BLaER1 treated with 17β-estradiol and CSF1 and Interleukin-3, amounts not matched to agents 10 nM and 100 nM (cell line): ENCODE measurements around the gene CLDN15.
A peak's percentile ranks its signal among the peaks of the same experiment; 100 is the strongest.
"Not testable (repeated sequence)": the region's sequence is repeated elsewhere in the genome, so short reads cannot be mapped to it uniquely, and the experiment has no call there.

Source experiments
- H3K27ac ChIP-seq, 11 experiments: shearing (Covaris generic); formaldehyde crosslinking; 2 replicates each; pipeline ENCODE4 v1.8.1; 2022
- H3K27me3 ChIP-seq, 11 experiments: shearing (Covaris generic); formaldehyde crosslinking; 2 replicates each; pipeline ENCODE4 v1.8.1; 2022
- H3K36me3 ChIP-seq, 11 experiments: shearing (Covaris generic); formaldehyde crosslinking; 2 replicates each; pipeline ENCODE4 v1.8.1; 2022
- H3K4me1 ChIP-seq, 10 experiments: shearing (Covaris generic); formaldehyde crosslinking; 2 replicates each; pipeline ENCODE4 v1.8.1; 2022
- H3K4me2 ChIP-seq, 11 experiments: shearing (Covaris generic); formaldehyde crosslinking; 2 replicates each; pipeline ENCODE4 v1.8.1; 2022
- H3K4me3 ChIP-seq, 10 experiments: shearing (Covaris generic); formaldehyde crosslinking; 2 replicates each; pipeline ENCODE4 v1.8.1; 2022
- H3K9ac ChIP-seq, 11 experiments: shearing (Covaris generic); formaldehyde crosslinking; 2 replicates each; pipeline ENCODE4 v1.8.1; 2022
- H3K9me3 ChIP-seq, 11 experiments: shearing (Covaris generic); formaldehyde crosslinking; replicated peaks in 1 of 11; 2 replicates each; pipeline ENCODE4 v1.8.1; 2022
- H4K20me1 ChIP-seq, 11 experiments: shearing (Covaris generic); formaldehyde crosslinking; 2 replicates each; pipeline ENCODE4 v1.8.1; 2022
- Cebpa-rat ChIP-seq, 11 experiments: shearing (Covaris generic); IDR thresholded peaks; 2 replicates each; pipeline ENCODE4 v1.8.1; 2022

The CLDN15 gene

DNA sequence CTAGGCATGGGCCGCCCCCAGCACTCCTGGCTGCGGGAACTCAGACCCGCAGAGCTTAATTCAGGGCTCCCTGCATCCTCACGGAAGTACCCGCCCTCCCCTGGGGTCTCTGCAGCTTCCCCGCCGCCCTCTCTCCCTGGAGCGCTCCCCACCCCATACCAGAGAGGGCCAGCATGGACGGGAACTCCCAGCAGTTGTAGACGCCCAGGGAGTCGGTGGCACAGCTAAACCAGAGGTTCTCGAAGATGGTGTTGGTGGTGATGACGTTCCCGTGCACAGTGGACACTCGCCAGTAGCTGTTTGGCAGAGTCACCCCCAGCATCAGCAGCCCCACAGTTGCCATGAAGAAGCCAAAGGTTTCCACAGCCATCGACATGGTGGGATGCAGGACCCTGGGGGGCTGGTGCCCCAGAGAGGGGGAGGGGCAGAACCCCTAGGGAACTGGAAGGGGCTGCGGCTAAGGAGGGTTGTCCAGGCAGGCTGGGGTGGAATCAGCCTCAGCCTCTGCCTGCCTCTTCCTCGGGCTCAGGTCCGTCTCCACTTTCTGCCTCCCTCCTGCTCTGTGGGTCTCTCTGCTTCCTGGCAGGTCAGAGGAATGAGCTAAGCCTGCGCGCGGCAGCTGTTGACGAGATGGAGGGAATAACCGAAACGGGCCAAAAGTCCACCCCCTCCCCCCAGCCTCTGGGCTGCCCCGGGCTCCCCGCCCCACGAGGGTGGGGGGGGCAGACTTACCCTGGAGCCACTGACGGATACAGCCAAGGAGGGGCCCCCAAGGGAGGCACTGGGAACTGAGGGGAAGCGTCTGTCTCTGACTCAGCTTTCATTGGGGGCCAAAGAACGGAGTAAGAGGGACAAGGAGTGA lies at the start of gene CLDN15:
Gene CLDN15 (minus strand): TSS at position 597 of the 862 bp plus-strand sequence. CDS start 221 bp downstream, at position 376.
- H3K27me3 ChIP-seq: no peaks in the 10 kb centered on the region
- H3K36me3 ChIP-seq: peaks cover 12 to 64% (median 28%) of the 10 kb centered on the region in 11 experiments; a peak in 19 of 22 replicates
- TF ChIP-seq Cebpa-rat (IDR thresholded peaks at IDR 0.05): no peak
- H4K20me1 ChIP-seq: peaks cover 0 to 67% (median 19%) of the 10 kb centered on the region in 11 experiments; a peak in 13 of 22 replicates
- peak within 1 kb of the TSS in 10 of 11 experiments; percentile 53 to 90 (median 80); a peak in 19 of 22 replicates for H3K27ac ChIP-seq
- H3K4me2 ChIP-seq: peak within 1 kb of the TSS; percentile 90 to 100 (median 98)
- no peaks in the 10 kb centered on the region for H3K9me3 ChIP-seq
- H3K4me1 ChIP-seq: peaks cover 67 to 77% (median 74%) of the 10 kb centered on the region in 10 experiments
- peak within 1 kb of the TSS in 8 of 10 experiments; percentile 45 to 65 (median 56); a peak in 16 of 20 replicates for H3K4me3 ChIP-seq
- peak within 1 kb of the TSS; percentile 64 to 84 (median 75); a peak in 21 of 22 replicates for H3K9ac ChIP-seq

DNA sequence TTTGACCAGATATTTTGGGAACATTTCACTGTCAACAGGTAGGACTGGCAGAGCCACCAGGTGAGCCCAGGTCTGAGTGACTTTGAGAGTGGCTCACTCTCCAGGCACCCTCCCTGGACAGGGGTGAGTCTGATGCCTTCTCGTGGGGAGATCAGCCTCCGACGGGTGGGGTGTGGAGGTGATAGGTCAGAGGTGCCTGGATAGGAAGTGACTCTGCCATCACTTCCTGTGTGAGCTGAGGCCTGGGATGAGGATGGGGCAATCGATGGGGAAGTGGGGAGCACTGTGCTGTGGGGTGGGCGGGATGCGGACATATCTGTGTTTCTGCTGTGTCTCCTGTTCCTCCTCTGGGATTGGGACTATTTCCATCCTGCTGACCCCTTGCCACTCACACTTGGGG lies 49.4 kb upstream of the CLDN15 start:
- H3K9ac ChIP-seq: no peak overlapping the region
- peaks cover 0 to 7% (median 0%) of the 10 kb centered on the region in 11 experiments; a peak in 3 of 22 replicates for H3K9me3 ChIP-seq
- peak overlapping the region; percentile 44 to 81 (median 65); a peak in 21 of 22 replicates for H3K4me2 ChIP-seq
- H3K4me1 ChIP-seq: peaks cover 16 to 50% (median 43%) of the 10 kb centered on the region in 10 experiments
- TF ChIP-seq Cebpa-rat (IDR thresholded peaks at IDR 0.05): no peak
- peak overlapping the region in 3 of 11 experiments; percentile 20 to 43 (median 30); a peak in 3 of 22 replicates for H3K27ac ChIP-seq
- no peaks in the 10 kb centered on the region for H3K27me3 ChIP-seq
- H3K36me3 ChIP-seq: no peaks in the 10 kb centered on the region
- H4K20me1 ChIP-seq: no peaks in the 10 kb centered on the region
- H3K4me3 ChIP-seq: no peak overlapping the region

DNA sequence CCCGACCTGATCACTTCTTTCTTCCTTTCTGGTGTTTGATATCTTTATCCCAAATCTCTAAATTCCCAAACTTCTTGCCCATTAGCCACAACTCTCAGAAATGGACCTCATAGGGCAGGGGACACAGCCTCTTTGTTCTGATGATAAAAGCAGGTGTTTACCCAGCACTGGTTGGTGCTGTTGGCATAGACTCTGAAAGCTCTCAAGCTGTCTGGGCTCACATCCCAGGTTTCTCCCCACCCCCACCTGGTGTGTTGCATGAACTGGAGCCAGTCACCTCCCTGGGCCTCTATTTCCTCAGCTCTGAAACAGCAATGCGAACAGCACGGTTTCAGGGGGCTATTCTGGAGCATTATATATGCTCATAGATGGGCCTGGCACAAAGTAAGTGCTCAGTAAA lies 48.3 kb upstream of the CLDN15 start:
- not testable (repeated sequence) for H3K9ac ChIP-seq, H4K20me1 ChIP-seq, H3K36me3 ChIP-seq, H3K4me3 ChIP-seq, H3K27me3 ChIP-seq, H3K27ac ChIP-seq, H3K9me3 ChIP-seq
- peak overlapping the region in 4 of 11 experiments; percentile 50 to 65 (median 56); a peak in 4 of 22 replicates for H3K4me2 ChIP-seq
- peaks cover 16 to 57% (median 52%) of the 10 kb centered on the region in 10 experiments for H3K4me1 ChIP-seq

DNA sequence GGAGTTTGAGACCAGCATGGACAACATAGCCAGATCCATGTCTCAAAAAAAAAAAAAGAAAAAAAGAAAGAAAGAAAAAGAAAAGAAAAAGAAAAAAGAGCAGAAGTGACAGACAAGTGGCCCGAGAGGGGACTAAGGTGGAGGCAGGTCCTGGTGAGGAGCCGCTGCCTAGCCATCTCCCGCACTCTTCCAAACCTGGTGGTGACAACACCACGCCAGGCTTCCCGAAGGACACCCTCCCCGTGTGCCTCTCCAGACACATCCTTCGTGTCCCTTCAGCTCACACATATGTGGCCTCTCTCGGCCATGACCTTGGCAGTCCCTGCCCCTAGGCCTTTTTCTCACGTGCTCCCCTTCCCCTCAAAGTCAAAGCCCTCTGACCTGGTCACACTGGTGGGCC lies 47.6 kb upstream of the CLDN15 start:
- peaks cover 0 to 7% (median 0%) of the 10 kb centered on the region in 11 experiments; a peak in 3 of 22 replicates for H3K9me3 ChIP-seq
- peaks cover 16 to 59% (median 51%) of the 10 kb centered on the region in 10 experiments for H3K4me1 ChIP-seq
- no peak overlapping the region for H3K4me2 ChIP-seq
- TF ChIP-seq Cebpa-rat (IDR thresholded peaks at IDR 0.05): no peak
- H3K9ac ChIP-seq: no peak overlapping the region
- no peak overlapping the region for H3K4me3 ChIP-seq
- H3K27me3 ChIP-seq: no peaks in the 10 kb centered on the region
- H4K20me1 ChIP-seq: no peaks in the 10 kb centered on the region
- no peak overlapping the region for H3K27ac ChIP-seq
- no peaks in the 10 kb centered on the region for H3K36me3 ChIP-seq

DNA sequence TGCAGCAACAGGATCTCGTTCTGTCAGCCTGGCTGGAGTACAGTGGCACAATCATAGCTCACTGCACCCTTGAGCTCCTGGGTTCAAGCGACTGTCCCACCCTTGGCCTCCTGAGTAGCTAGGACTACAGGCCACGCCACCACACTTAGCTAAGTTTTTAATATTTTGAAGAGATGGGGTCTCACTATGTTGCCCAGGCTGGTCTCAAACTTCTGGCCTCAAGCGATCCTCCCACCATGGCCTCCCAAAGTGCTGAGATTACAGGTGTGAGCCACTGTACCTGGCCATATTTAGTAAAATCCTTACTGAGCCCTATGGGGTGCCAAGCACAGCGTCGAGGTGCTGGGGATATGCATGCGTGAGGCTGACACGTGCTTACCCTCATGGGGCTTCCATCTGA lies 43.3 kb upstream of the CLDN15 start:
- H4K20me1 ChIP-seq, H3K4me3 ChIP-seq, H3K27ac ChIP-seq, H3K36me3 ChIP-seq, H3K27me3 ChIP-seq, H3K9me3 ChIP-seq, H3K9ac ChIP-seq: not testable (repeated sequence)
- H3K4me2 ChIP-seq: peak overlapping the region in 6 of 11 experiments; percentile 26 to 65 (median 61); a peak in 7 of 22 replicates
- H3K4me1 ChIP-seq: peaks cover 4 to 45% (median 32%) of the 10 kb centered on the region in 10 experiments; a peak in 17 of 20 replicates

GRCh38 chr7:101278461-101279292 lies 41.1 kb upstream of the CLDN15 start:
- no peak overlapping the region for H3K27ac ChIP-seq
- H3K9ac ChIP-seq: no peak overlapping the region
- peaks cover 4 to 45% (median 32%) of the 10 kb centered on the region in 10 experiments; a peak in 17 of 20 replicates for H3K4me1 ChIP-seq
- H3K27me3 ChIP-seq: no peaks in the 10 kb centered on the region
- no peaks in the 10 kb centered on the region for H3K36me3 ChIP-seq
- H4K20me1 ChIP-seq: no peaks in the 10 kb centered on the region
- TF ChIP-seq Cebpa-rat (IDR thresholded peaks at IDR 0.05): no peak
- no peaks in the 10 kb centered on the region for H3K9me3 ChIP-seq
- H3K4me3 ChIP-seq: no peak overlapping the region
- peak overlapping the region in 5 of 11 experiments; percentile 31 to 48 (median 42); a peak in 9 of 22 replicates for H3K4me2 ChIP-seq

GRCh38 chr7:101277155-101277554 lies 39.6 kb upstream of the CLDN15 start:
- Histone ChIP-seq H3K4me1 (peaks cover 0 to 36% (median 24%) of the 10 kb centered on the region in 10 experiments; a peak in 16 of 20 replicates), H3K9me3 (no peaks in the 10 kb centered on the region), H3K27me3 (no peaks in the 10 kb centered on the region), H3K4me2 (no peak overlapping the region), H4K20me1 (no peaks in the 10 kb centered on the region), H3K36me3 (no peaks in the 10 kb centered on the region), H3K9ac (no peak overlapping the region), H3K4me3 (no peak overlapping the region), H3K27ac (no peak overlapping the region)
- no peak for TF ChIP-seq Cebpa-rat (IDR thresholded peaks at IDR 0.05)

DNA sequence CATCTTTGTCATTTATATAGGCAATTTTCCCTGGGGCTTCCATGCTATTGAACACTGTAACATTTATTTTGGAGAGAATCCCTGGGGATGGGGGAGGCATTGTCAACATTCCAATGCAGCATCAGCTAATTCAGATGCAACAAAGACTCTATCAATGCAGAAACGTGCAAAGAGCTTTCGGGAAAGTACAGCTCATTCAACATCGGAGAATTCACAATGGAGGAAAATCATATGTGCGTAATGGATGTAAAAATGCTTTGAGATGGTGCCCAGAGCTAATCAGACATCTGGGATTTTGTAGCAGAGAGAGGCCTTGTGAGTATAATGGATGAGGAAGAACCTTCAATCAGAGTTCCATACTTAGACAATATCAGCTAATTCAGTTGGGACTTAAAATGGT lies 35.6 kb upstream of the CLDN15 start:
- Histone ChIP-seq H3K4me1 (peaks cover 0 to 17% (median 0%) of the 10 kb centered on the region in 10 experiments; a peak in 6 of 20 replicates), H3K27ac (no peak overlapping the region), H3K36me3 (no peaks in the 10 kb centered on the region), H4K20me1 (no peaks in the 10 kb centered on the region; a peak in 1 of 22 replicates), H3K9me3 (no peaks in the 10 kb centered on the region), H3K27me3 (no peaks in the 10 kb centered on the region), H3K4me3 (no peak overlapping the region), H3K4me2 (no peak overlapping the region), H3K9ac (no peak overlapping the region)
- no peak for TF ChIP-seq Cebpa-rat (IDR thresholded peaks at IDR 0.05)

GRCh38 chr7:101271021-101271420 lies 33.4 kb upstream of the CLDN15 start:
- no peaks in the 10 kb centered on the region; a peak in 1 of 22 replicates for H4K20me1 ChIP-seq
- H3K9ac ChIP-seq: no peak overlapping the region
- H3K36me3 ChIP-seq: no peaks in the 10 kb centered on the region
- no peaks in the 10 kb centered on the region for H3K27me3 ChIP-seq
- no peak overlapping the region for H3K4me3 ChIP-seq
- no peak overlapping the region for H3K27ac ChIP-seq
- peaks cover 0 to 17% (median 0%) of the 10 kb centered on the region in 10 experiments; a peak in 6 of 20 replicates for H3K4me1 ChIP-seq
- peak overlapping the region in 4 of 11 experiments; percentile 20 to 74 (median 50); a peak in 6 of 22 replicates for H3K4me2 ChIP-seq
- TF ChIP-seq Cebpa-rat (IDR thresholded peaks at IDR 0.05): no peak
- no peaks in the 10 kb centered on the region for H3K9me3 ChIP-seq
